Sigmoid colon (tissue), 7 donors: ENCODE data around the gene MRPS35. TPM values are rescaled to one million over a fixed set of nuclear protein-coding genes. Genes with fewer than 3 reads are reported as not detected.

Experiments used
- DNase-seq: peaks from one replicate; pipeline ENCODE4 v3.0.0-alpha.2; 2019
- H3K27ac ChIP-seq, 4 donors: fragments of 200-600 bp; sonication (generic); one replicate each; pipeline ENCODE4 v1.5.1; 2016 to 2019; ENCODE audit warnings: mild to moderate bottlenecking in 1 of 4
- H3K27me3 ChIP-seq, 3 donors: fragments of 200-600 bp; sonication (generic); one replicate each; pipeline ENCODE4 v1.5.1; 2019; ENCODE audit warnings: mild to moderate bottlenecking in 1 of 3
- H3K36me3 ChIP-seq, 4 donors: fragments of 200-600 bp; sonication (generic); one replicate each; pipeline ENCODE4 v1.5.1; 2016 to 2019
- H3K4me1 ChIP-seq, 4 donors: fragments of 200-600 bp; sonication (generic); one replicate each; pipeline ENCODE4 v1.5.1; 2017 to 2019
- H3K4me3 ChIP-seq, 4 donors: fragments of 200-600 bp; sonication (generic); one replicate each; pipeline ENCODE4 v1.5.1; 2017 to 2019; ENCODE audit warnings: mild to moderate bottlenecking in 2 of 4, moderate library complexity in 1 of 4
- H3K9me3 ChIP-seq, 4 donors: fragments of 200-600 bp in 3 of 4; sonication (generic) in 3 of 4; one replicate each; pipeline versions ENCODE4 v1.5.1 to v1.6.1; 2013 to 2019
- CTCF ChIP-seq, 4 experiments: fragments of 450-650 bp in 3 of 4; fragments of 200-600 bp in 1 of 4; IDR thresholded peaks; one replicate each; pipeline ENCODE4 v1.5.1; 2016 to 2019; ENCODE audit warnings: antibody characterized with exemption in 4 of 4, mild to moderate bottlenecking in 3 of 4, moderate library complexity in 2 of 4
- EP300 ChIP-seq, 4 donors: sonication (generic); formaldehyde crosslinking; IDR thresholded peaks; one replicate each; pipeline ENCODE4 v1.6.1; 2017; ENCODE audit warnings: antibody characterized with exemption in 4 of 4
- POLR2A ChIP-seq, 2 donors: fragments of 450-650 bp; IDR thresholded peaks; one replicate each; pipeline ENCODE4 v1.6.1; 2016; ENCODE audit warnings: antibody characterized with exemption in 2 of 2, mild to moderate bottlenecking in 2 of 2, moderate library complexity in 2 of 2
- POLR2AphosphoS5 ChIP-seq, 4 donors: sonication (generic); formaldehyde crosslinking; IDR thresholded peaks; one replicate each; pipeline ENCODE4 v1.6.1; 2017; ENCODE audit warnings: antibody characterized with exemption in 4 of 4
- WGBS, 2 donors: extraction: QIAGEN DNeasy Blood & Tissue Kit; methylation state at CpG; one replicate each; pipeline ENCODE4 v1.1.7; 2013; 5-methylcytosine and 5-hydroxymethylcytosine counted together
- intact Hi-C: fragments of 100-400 bp; cut with DNase I; formaldehyde crosslinking; loops from one replicate; pipeline ENCODE4 v1.15.1; 2023
- polyA plus RNA-seq, 3 donors: library from polyadenylated mRNA; stranded (reverse); fragments of 200-250 nt; gene quantifications; one replicate each; pipeline ENCODE4 v1.2.3, GENCODE V29; 2013
- total RNA-seq, 4 donors: library from RNA; depleted of rRNA; stranded (reverse); fragments of >200 nt; gene quantifications; one replicate each; pipeline ENCODE4 v1.1.0, GENCODE V29; 2016
- donor health status: healthy with polysubstance abuse.
- donor health status: Bipolar disorder and iron deficiency.
- donor health status: healthy.

MRPS35 gene
- total and polyA plus RNA-seq, 7 donors: 34.3 to 98.3 (median 53.5) TPM

GRCh38 chr12:27705263-27705662 is 5.4 kb upstream of the MRPS35 start:
- Histone ChIP-seq H3K27ac (no peak overlapping the region), H3K4me3 (no peak overlapping the region), H3K27me3 (no peaks in the 10 kb centered on the region), H3K4me1 (peaks cover 0 to 5% (median 2%) of the 10 kb centered on the region in 4 donors), H3K9me3 (no peaks in the 10 kb centered on the region), H3K36me3 (no peaks in the 10 kb centered on the region)
- TF ChIP-seq POLR2A (IDR thresholded peaks at IDR 0.05): no peak
- TF ChIP-seq POLR2AphosphoS5 (IDR thresholded peaks at IDR 0.05): no peak
- TF ChIP-seq EP300 (IDR thresholded peaks at IDR 0.05): no peak
- no peak for TF ChIP-seq CTCF (IDR thresholded peaks at IDR 0.05)
- WGBS, 2 donors: 92 to 94% methylated on average over 8 of the region's 8 CpGs
- intact Hi-C loops: no loop called here
- DNase-seq: no peak

- H3K36me3 ChIP-seq: no peaks in the 10 kb centered on the region
- 94 to 96% methylated on average over 2 of the region's 2 CpGs for WGBS, 2 donors
- intact Hi-C loops: no loop called here
- no peak for DNase-seq
- TF ChIP-seq POLR2AphosphoS5 (IDR thresholded peaks at IDR 0.05) (no peak), CTCF (IDR thresholded peaks at IDR 0.05) (no peak), POLR2A (IDR thresholded peaks at IDR 0.05) (no peak)
- no peak overlapping the region for H3K4me3 ChIP-seq
- no peak overlapping the region for H3K27ac ChIP-seq
- no peaks in the 10 kb centered on the region for H3K27me3 ChIP-seq
- H3K4me1 ChIP-seq: peaks cover 0 to 16% (median 12%) of the 10 kb centered on the region in 4 donors
- no peaks in the 10 kb centered on the region for H3K9me3 ChIP-seq
These were observed 3.4 kb upstream of the MRPS35 start for GRCh38 chr12:27707216-27707615.

- intact Hi-C loops: no loop called here
- H3K4me1 ChIP-seq: peaks cover 0 to 30% (median 21%) of the 10 kb centered on the region in 4 donors
- WGBS, 2 donors: 40 to 75% methylated on average over 12 of the region's 12 CpGs
- DNase-seq: no peak
- no peaks in the 10 kb centered on the region for H3K36me3 ChIP-seq
- no peaks in the 10 kb centered on the region for H3K9me3 ChIP-seq
- H3K27me3 ChIP-seq: no peaks in the 10 kb centered on the region
- peak overlapping the region; percentile 83 to 87 (median 86) for H3K27ac ChIP-seq
- TF ChIP-seq POLR2A (IDR thresholded peaks at IDR 0.05) (no peak), POLR2AphosphoS5 (IDR thresholded peaks at IDR 0.05) (no peak), EP300 (IDR thresholded peaks at IDR 0.05) (no peak), CTCF (IDR thresholded peaks at IDR 0.05) (no peak)
- H3K4me3 ChIP-seq: peak overlapping the region; percentile 75 to 96 (median 91)
These were observed 1.3 kb upstream of the MRPS35 start for GRCh38 chr12:27709212-27709931.

GRCh38 chr12:27709932-27710591 is 570 bp upstream of the MRPS35 start:
- WGBS, 2 donors: 3 to 16% methylated on average over 24 of the region's 24 CpGs
- TF ChIP-seq POLR2A (IDR thresholded peaks at IDR 0.05): no peak
- TF ChIP-seq EP300 (IDR thresholded peaks at IDR 0.05): no peak
- no peak for TF ChIP-seq POLR2AphosphoS5 (IDR thresholded peaks at IDR 0.05)
- TF ChIP-seq CTCF (IDR thresholded peaks at IDR 0.05): no peak
- no peak for DNase-seq
- Histone ChIP-seq H3K9me3 (no peaks in the 10 kb centered on the region), H3K27me3 (no peaks in the 10 kb centered on the region), H3K4me3 (peak overlapping the region; percentile 75 to 96 (median 91)), H3K27ac (peak overlapping the region; percentile 83 to 87 (median 86)), H3K4me1 (peaks cover 0 to 30% (median 21%) of the 10 kb centered on the region in 4 donors), H3K36me3 (peaks cover 0 to under 1% (median 0%) of the 10 kb centered on the region in 4 donors)
- intact Hi-C loops: no loop called here
